Measurements from ENCODE around the gene PDE11A. TPM values are rescaled to one million over a fixed set of nuclear protein-coding genes. Genes with fewer than 3 reads are reported as not detected.

PDE11A gene
- total and polyA plus RNA-seq, 12 donors, result 0.26 to 2.9 (median 0.58) TPM

DNA sequence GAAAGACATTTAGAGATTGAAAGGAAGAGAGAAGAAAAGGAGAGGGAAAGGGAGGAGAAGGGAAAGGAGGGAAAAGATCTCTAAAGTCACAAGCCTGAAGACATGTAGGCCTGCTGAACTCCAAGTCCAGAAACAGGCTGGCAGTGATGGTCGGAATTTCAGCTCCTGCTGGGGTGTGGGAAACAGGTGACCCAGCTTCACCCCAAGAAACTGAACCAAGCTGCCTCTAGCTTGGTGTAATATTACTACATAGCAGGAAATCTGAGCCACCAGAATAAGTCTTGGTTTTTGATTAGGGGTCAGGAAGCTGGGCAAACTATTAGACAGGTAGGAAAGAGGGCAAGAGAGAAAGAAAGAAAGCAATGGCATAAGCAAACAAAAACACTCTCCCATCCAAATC is 185.8 kb downstream of the PDE11A start:
- Histone ChIP-seq H3K4me3 (no peak overlapping the region), H3K27ac (no peak overlapping the region), H3K36me3 (replicated peaks in 1 of 2) (no peaks in the 10 kb centered on the region), H3K4me1 (replicated peaks in 1 of 2) (no peaks in the 10 kb centered on the region), H3K27me3 (no peaks in the 10 kb centered on the region), H3K9me3 (replicated peaks in 1 of 3) (no peaks in the 10 kb centered on the region)
- no peak for TF ChIP-seq POLR2A (IDR thresholded peaks at IDR 0.05)
- TF ChIP-seq, protein P1, sequence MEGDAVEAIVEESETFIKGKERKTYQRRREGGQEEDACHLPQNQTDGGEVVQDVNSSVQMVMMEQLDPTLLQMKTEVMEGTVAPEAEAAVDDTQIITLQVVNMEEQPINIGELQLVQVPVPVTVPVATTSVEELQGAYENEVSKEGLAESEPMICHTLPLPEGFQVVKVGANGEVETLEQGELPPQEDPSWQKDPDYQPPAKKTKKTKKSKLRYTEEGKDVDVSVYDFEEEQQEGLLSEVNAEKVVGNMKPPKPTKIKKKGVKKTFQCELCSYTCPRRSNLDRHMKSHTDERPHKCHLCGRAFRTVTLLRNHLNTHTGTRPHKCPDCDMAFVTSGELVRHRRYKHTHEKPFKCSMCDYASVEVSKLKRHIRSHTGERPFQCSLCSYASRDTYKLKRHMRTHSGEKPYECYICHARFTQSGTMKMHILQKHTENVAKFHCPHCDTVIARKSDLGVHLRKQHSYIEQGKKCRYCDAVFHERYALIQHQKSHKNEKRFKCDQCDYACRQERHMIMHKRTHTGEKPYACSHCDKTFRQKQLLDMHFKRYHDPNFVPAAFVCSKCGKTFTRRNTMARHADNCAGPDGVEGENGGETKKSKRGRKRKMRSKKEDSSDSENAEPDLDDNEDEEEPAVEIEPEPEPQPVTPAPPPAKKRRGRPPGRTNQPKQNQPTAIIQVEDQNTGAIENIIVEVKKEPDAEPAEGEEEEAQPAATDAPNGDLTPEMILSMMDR (IDR thresholded peaks at IDR 0.05), result no peak
- no peak for DNase-seq
- intact Hi-C loops (cut with DNase I), result no loop called here
- 74 to 89% (median 81%) methylated on average over 1 of the region's 1 CpG for WGBS, 4 donors

DNA sequence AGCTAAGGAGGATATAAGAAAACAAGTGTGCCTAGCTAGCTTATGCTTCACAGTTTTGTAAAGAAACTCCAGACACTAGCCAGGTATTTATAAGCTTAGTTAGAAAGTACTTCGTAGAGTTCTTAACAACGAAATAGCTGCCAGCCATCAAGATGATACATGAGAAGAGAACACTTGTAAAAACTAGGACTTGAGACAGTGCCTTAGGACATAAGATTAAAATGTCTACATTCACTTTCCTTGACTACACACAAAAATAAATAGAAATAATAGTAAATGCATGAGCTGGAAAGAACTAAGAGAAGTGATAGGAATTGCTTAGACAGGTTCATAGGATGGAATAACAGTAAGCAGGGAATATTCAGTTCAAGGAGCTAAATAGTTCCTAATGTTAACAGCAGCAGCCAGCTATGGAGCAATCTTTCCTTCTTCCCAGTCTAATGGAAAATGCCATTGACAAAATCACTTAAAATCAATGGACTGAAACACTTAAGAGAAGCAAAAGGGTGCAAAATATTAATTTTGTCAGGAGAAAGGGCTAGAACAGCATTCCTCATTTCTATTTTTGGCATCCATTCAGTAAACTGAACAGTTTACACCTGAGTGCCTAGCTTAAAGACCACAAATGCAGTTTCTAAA is 186.6 kb downstream of the PDE11A start:
- intact Hi-C loops (cut with DNase I), result no loop called here
- Histone ChIP-seq H3K9me3 (replicated peaks in 1 of 3) (no peaks in the 10 kb centered on the region), H3K36me3 (replicated peaks in 1 of 2) (no peaks in the 10 kb centered on the region), H3K4me3 (no peak overlapping the region), H3K4me1 (replicated peaks in 1 of 2) (no peaks in the 10 kb centered on the region), H3K27ac (no peak overlapping the region), H3K27me3 (no peaks in the 10 kb centered on the region)
- no peak for TF ChIP-seq POLR2A (IDR thresholded peaks at IDR 0.05)
- TF ChIP-seq, protein P1 (IDR thresholded peaks at IDR 0.05), result no peak
- 58 to 85% (median 65%) methylated on average over 2 of the region's 2 CpGs for WGBS, 4 donors
- DNase-seq, result no peak

DNA sequence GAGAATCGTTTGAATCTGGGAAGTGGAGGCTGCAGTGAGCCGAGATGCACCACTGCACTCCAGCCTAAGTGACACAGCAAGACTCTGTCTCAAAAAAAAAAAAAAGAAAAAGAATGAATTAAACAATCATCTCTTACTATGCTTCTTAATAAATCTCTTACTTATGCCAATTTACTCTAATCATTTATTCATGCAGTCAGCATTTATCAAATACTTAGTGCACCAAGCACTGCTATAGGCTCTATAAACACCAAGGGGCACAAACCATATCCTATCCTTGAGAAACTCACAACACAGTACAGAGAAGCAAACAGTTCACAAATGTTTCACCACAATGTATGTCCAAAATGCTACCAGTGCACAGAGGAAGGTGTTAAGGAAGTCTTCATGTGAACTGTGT is 189.4 kb downstream of the PDE11A start:
- no peaks in the 10 kb centered on the region for H3K4me1 ChIP-seq (replicated peaks in 1 of 2)
- H3K4me3 ChIP-seq, result no peak overlapping the region
- intact Hi-C loops (cut with DNase I), result no loop called here
- no peaks in the 10 kb centered on the region for H3K36me3 ChIP-seq (replicated peaks in 1 of 2)
- no peaks in the 10 kb centered on the region for H3K27me3 ChIP-seq
- DNase-seq, result no peak
- H3K27ac ChIP-seq, result no peak overlapping the region
- 76 to 87% (median 83%) methylated on average over 2 of the region's 2 CpGs for WGBS, 4 donors
- H3K9me3 ChIP-seq (replicated peaks in 1 of 3), result no peaks in the 10 kb centered on the region
- TF ChIP-seq POLR2A (IDR thresholded peaks at IDR 0.05), result no peak
- TF ChIP-seq, protein P1 (IDR thresholded peaks at IDR 0.05), result no peak

DNA sequence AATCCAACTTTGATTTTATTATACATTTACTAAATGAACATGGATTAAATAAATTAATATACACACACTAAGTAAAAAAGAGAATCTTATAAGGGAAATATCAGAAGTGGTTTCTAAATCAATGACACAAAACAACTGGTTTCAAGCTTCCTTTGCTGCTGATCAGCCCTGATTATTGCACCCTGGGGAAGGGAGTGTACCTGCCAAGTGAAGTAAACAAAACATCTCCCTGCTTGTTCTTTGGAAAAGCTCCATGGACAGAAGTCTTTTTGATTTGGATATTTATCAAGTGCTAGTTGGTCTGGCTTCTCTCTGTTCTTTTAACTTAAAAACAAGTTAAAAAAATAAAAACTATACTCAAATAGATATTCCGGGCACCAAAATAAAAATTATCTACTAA is 190.1 kb downstream of the PDE11A start:
- TF ChIP-seq, protein P1 (IDR thresholded peaks at IDR 0.05), result no peak
- no peak for TF ChIP-seq POLR2A (IDR thresholded peaks at IDR 0.05)
- Histone ChIP-seq H3K27ac (no peak overlapping the region), H3K36me3 (replicated peaks in 1 of 2) (no peaks in the 10 kb centered on the region), H3K27me3 (no peaks in the 10 kb centered on the region), H3K4me3 (no peak overlapping the region), H3K9me3 (replicated peaks in 1 of 3) (no peaks in the 10 kb centered on the region), H3K4me1 (replicated peaks in 1 of 2) (no peaks in the 10 kb centered on the region)
- 57 to 77% (median 72%) methylated on average over 1 of the region's 1 CpG for WGBS, 4 donors
- intact Hi-C loops (cut with DNase I), result no loop called here
- DNase-seq, result no peak

All from adrenal gland (tissue), 12 donors.